Measurements from ENCODE around the gene HS2ST1. TPM values are rescaled to one million over a fixed set of nuclear protein-coding genes. Genes with fewer than 3 reads are reported as not detected.

The HS2ST1 gene
- total RNA-seq, 1 experiment from 2014 or later: 35.0 TPM

DNA sequence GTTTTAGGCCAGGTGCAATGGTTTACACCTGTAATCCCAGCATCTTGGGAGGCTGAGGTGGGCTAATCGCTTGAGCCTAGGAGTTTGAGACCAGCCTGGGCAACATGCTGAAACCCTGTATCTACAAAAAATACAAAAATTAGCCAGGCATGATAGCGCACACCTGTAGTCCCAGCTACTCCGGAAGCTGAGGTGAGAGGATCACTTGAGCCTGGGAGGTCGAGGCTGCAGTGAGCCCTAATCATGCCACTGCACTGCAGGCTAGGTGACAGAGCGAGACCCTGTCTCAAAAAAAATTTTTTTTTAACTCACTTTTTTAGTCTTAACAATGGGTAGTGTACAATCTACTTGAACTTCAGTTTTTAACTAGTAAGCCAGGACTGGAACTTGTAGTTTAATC lies 137.5 kb downstream of the HS2ST1 start:
- no peak for TF ChIP-seq EZH2 (IDR thresholded peaks at IDR 0.05; ENCODE audit: low read depth)
- TF ChIP-seq, protein P1, sequence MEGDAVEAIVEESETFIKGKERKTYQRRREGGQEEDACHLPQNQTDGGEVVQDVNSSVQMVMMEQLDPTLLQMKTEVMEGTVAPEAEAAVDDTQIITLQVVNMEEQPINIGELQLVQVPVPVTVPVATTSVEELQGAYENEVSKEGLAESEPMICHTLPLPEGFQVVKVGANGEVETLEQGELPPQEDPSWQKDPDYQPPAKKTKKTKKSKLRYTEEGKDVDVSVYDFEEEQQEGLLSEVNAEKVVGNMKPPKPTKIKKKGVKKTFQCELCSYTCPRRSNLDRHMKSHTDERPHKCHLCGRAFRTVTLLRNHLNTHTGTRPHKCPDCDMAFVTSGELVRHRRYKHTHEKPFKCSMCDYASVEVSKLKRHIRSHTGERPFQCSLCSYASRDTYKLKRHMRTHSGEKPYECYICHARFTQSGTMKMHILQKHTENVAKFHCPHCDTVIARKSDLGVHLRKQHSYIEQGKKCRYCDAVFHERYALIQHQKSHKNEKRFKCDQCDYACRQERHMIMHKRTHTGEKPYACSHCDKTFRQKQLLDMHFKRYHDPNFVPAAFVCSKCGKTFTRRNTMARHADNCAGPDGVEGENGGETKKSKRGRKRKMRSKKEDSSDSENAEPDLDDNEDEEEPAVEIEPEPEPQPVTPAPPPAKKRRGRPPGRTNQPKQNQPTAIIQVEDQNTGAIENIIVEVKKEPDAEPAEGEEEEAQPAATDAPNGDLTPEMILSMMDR (conservative IDR thresholded peaks at IDR 0.05): no peak
- POLR2A ChIA-PET (ENCODE audit: unreplicated experiment): no interaction called here
- intact Hi-C loops (cut with micrococcal nuclease; ENCODE audit: unreplicated experiment): no loop called here

DNA sequence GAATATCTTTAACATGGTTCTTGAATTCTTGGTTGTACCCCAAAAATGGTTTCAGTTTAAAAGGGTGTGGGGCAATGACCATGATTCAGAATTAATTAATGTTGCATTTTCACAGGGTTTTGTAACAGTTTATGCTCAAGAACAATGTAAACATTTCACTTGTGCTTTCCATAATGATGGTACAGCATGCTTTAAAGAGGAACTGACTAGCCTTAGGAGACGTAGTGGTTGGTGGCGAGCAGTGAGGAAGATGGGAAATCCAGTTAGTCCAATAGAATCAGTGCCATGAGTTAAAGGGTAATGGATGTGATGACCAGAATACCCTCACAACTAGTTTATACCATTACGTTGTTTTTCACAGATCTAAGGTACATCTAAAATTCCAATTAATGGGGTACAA lies 138.0 kb downstream of the HS2ST1 start:
- H3K4me3 ChIP-seq: no peak overlapping the region
- H3K27ac ChIP-seq: no peak overlapping the region
- ChIA-PET CTCF (no interaction called here), POLR2A (ENCODE audit: unreplicated experiment) (no interaction called here)
- H3K9me3 ChIP-seq (ENCODE audit: insufficient read depth, low read depth): no peaks in the 10 kb centered on the region; the same call in 1 of the 2 replicates
- no TSS peak for BruUV-seq (replicated peaks)
- H2AFZ ChIP-seq: no peak overlapping the region
- H4K20me1 ChIP-seq (ENCODE audit: insufficient read depth): no peaks in the 10 kb centered on the region
- H3K27me3 ChIP-seq (ENCODE audit: insufficient read depth, low read depth): no peaks in the 10 kb centered on the region
- TF ChIP-seq, protein P1 (conservative IDR thresholded peaks at IDR 0.05): no peak
- TF ChIP-seq EZH2 (IDR thresholded peaks at IDR 0.05; ENCODE audit: low read depth): no peak
- H3K9me2 ChIP-seq (ENCODE audit: insufficient read depth): no peaks in the 10 kb centered on the region
- H3K4me1 ChIP-seq (replicated peaks; ENCODE audit: insufficient read depth): no peaks in the 10 kb centered on the region
- no peak overlapping the region for H3K4me2 ChIP-seq
- intact Hi-C loops (cut with micrococcal nuclease; ENCODE audit: unreplicated experiment): no loop called here
- H3F3A ChIP-seq (ENCODE audit: insufficient read depth, low read depth): no peaks in the 10 kb centered on the region
- H3K79me2 ChIP-seq (ENCODE audit: low read depth): no peaks in the 10 kb centered on the region
- H3K36me3 ChIP-seq (ENCODE audit: low read depth): no peaks in the 10 kb centered on the region
- DNase-seq: no peak

More for the DNA sequence above, 137.5 kb downstream of the HS2ST1 start:
- Histone ChIP-seq H3K4me1 (replicated peaks; ENCODE audit: insufficient read depth) (no peaks in the 10 kb centered on the region), H3K4me2 (no peak overlapping the region), H3K27me3 (ENCODE audit: insufficient read depth, low read depth) (no peaks in the 10 kb centered on the region), H3K9me3 (ENCODE audit: insufficient read depth, low read depth) (no peaks in the 10 kb centered on the region; the same call in 1 of the 2 replicates), H3F3A (ENCODE audit: insufficient read depth, low read depth) (no peaks in the 10 kb centered on the region), H2AFZ (no peak overlapping the region), H3K27ac (no peak overlapping the region), H3K4me3 (no peak overlapping the region), H3K9me2 (ENCODE audit: insufficient read depth) (no peaks in the 10 kb centered on the region), H3K36me3 (ENCODE audit: low read depth) (no peaks in the 10 kb centered on the region), H3K79me2 (ENCODE audit: low read depth) (no peaks in the 10 kb centered on the region), H4K20me1 (ENCODE audit: insufficient read depth) (no peaks in the 10 kb centered on the region)
- DNase-seq: no peak
- CTCF ChIA-PET: no interaction called here
- no TSS peak for BruUV-seq (replicated peaks)

DNA sequence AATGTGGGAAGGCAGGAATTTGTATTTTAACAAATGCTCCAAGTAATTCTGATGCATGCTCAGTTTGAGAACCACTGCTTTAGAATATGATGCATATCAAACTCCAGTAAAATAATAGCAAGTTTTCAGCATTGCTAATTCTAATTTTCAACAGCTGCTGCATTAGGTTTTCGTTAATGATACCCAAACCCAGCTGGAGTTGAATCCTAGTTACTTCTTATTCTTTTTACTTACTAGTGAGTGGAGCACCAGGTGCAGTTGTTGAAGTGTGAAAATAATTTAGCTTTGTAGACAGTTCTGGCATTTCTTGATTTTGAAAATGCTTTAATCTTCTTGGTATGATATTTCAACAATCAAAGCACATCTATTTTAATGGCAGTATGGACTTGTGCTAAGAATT lies 138.5 kb downstream of the HS2ST1 start:
- Histone ChIP-seq H4K20me1 (ENCODE audit: insufficient read depth) (no peaks in the 10 kb centered on the region), H3K4me1 (replicated peaks; ENCODE audit: insufficient read depth) (no peaks in the 10 kb centered on the region), H3K9me2 (ENCODE audit: insufficient read depth) (no peaks in the 10 kb centered on the region), H3K79me2 (ENCODE audit: low read depth) (no peaks in the 10 kb centered on the region), H3K36me3 (ENCODE audit: low read depth) (no peaks in the 10 kb centered on the region), H3K9me3 (ENCODE audit: insufficient read depth, low read depth) (no peaks in the 10 kb centered on the region; the same call in 1 of the 2 replicates), H3K27me3 (ENCODE audit: insufficient read depth, low read depth) (no peaks in the 10 kb centered on the region), H3K27ac (no peak overlapping the region), H3K4me2 (no peak overlapping the region), H3K4me3 (no peak overlapping the region), H3F3A (ENCODE audit: insufficient read depth, low read depth) (no peaks in the 10 kb centered on the region), H2AFZ (no peak overlapping the region)
- intact Hi-C loops (cut with micrococcal nuclease; ENCODE audit: unreplicated experiment): no loop called here
- DNase-seq: no peak
- ChIA-PET POLR2A (ENCODE audit: unreplicated experiment) (no interaction called here), CTCF (no interaction called here)
- TF ChIP-seq, protein P1 (conservative IDR thresholded peaks at IDR 0.05): no peak
- TF ChIP-seq EZH2 (IDR thresholded peaks at IDR 0.05; ENCODE audit: low read depth): no peak
- BruUV-seq (replicated peaks): no TSS peak

Measured in PC-9 (cell line).